GM21423 (cell line): ENCODE results near the gene BAIAP2L2.
A peak's percentile ranks its signal among the peaks of the same experiment; 100 is the strongest.

Experiments
- ATAC-seq: cut with Tn5 transposase; IDR thresholded peaks from one replicate; pipeline ENCODE4 v1.9.1; 2021; ENCODE audit warnings: mild to moderate bottlenecking, moderate library complexity; ENCODE audit not compliant: unreplicated experiment

The BAIAP2L2 gene

GRCh38 chr22:38069372-38070249 lies 40.9 kb downstream of the BAIAP2L2 start:
- no peak for ATAC-seq

GRCh38 chr22:38068641-38069371 lies 41.7 kb downstream of the BAIAP2L2 start:
- no peak for ATAC-seq

GRCh38 chr22:38067761-38068360 lies 42.6 kb downstream of the BAIAP2L2 start:
- ATAC-seq = no peak

GRCh38 chr22:38067028-38067415 lies 43.5 kb downstream of the BAIAP2L2 start:
- ATAC-seq = no peak

GRCh38 chr22:38066381-38067027 lies 44.0 kb downstream of the BAIAP2L2 start:
- no peak for ATAC-seq

- no peak for ATAC-seq
These were observed 44.9 kb downstream of the BAIAP2L2 start for GRCh38 chr22:38065539-38065938.

- no peak for ATAC-seq
These were observed 47.7 kb downstream of the BAIAP2L2 start for GRCh38 chr22:38062791-38063190.

- peak; percentile 51 for ATAC-seq
These were observed 53.3 kb downstream of the BAIAP2L2 start, which contains the start of gene PICK1 for GRCh38 chr22:38056969-38057891. Gene PICK1 (plus strand): TSS chr22:38057404. CDS start chr22:38057810, 406 bp downstream.

GRCh38 chr22:38051900-38052862 lies 58.3 kb downstream of the BAIAP2L2 start:
- ATAC-seq = peak; percentile 61

- no peak for ATAC-seq
These were observed 59.2 kb downstream of the BAIAP2L2 start for GRCh38 chr22:38051261-38051660.

- no peak for ATAC-seq
These were observed 59.8 kb downstream of the BAIAP2L2 start for GRCh38 chr22:38050720-38051119.

GRCh38 chr22:38049812-38050619 lies 60.5 kb downstream of the BAIAP2L2 start:
- ATAC-seq = no peak

GRCh38 chr22:38046070-38046748 lies 64.3 kb downstream of the BAIAP2L2 start:
- ATAC-seq = no peak

GRCh38 chr22:38043151-38044039 lies 67.1 kb downstream of the BAIAP2L2 start:
- ATAC-seq = no peak

GRCh38 chr22:38042488-38042790 lies 68.0 kb downstream of the BAIAP2L2 start:
- ATAC-seq = no peak

GRCh38 chr22:38041760-38042487 lies 68.6 kb downstream of the BAIAP2L2 start:
- no peak for ATAC-seq
